HFFc6 (cell line): ENCODE data around the gene ABRACL. TPM values are rescaled to one million over a fixed set of nuclear protein-coding genes. Genes with fewer than 3 reads are reported as not detected.

Source experiments
- DNase-seq: peaks from one replicate; pipeline ENCODE4 v3.0.0-alpha.2; 2018
- H3K27ac Mint-ChIP-seq: 2 replicates; pipeline ENCODE4 v1.8.0; 2020; ENCODE audit warnings: mild to moderate bottlenecking, mixed read lengths
- H3K27me3 Mint-ChIP-seq: 2 replicates; pipeline ENCODE4 v1.8.0; 2021; ENCODE audit warnings: mild to moderate bottlenecking, moderate library complexity, mixed read lengths; ENCODE audit not compliant: insufficient read depth
- H3K36me3 Mint-ChIP-seq: 2 replicates; pipeline ENCODE4 v1.8.0; 2021; ENCODE audit warnings: low read depth, mixed read lengths
- H3K4me1 Mint-ChIP-seq: 2 replicates; pipeline ENCODE4 v1.8.0; 2020; ENCODE audit warnings: low read depth, mixed read lengths
- H3K4me3 Mint-ChIP-seq: 2 replicates; pipeline ENCODE4 v1.8.0; 2020; ENCODE audit warnings: mild to moderate bottlenecking, moderate library complexity, mixed read lengths
- H3K9me3 Mint-ChIP-seq: 2 replicates; pipeline ENCODE4 v1.8.0; 2020; ENCODE audit warnings: mild to moderate bottlenecking, mixed read lengths
- CTCF ChIP-seq: fragments of 200-600 bp; sonication (generic); IDR thresholded peaks from 2 replicates; pipeline ENCODE4 v1.5.0; 2021; ENCODE audit warnings: antibody characterized with exemption, mild to moderate bottlenecking
- total RNA-seq, 6 experiments: library from RNA; stranded (reverse); fragmentation: NEBNext Ultra II Directional; extraction: Animal tissue kit (Norgen Biotek cat#: 25700); gene quantifications; 2 replicates in 1 of 6; 3 replicates in 5 of 6; pipeline ENCODE4 v1.2.3, GENCODE V29; 2021

ABRACL gene
- total RNA-seq, 6 experiments from 2014 or later: 18.3 to 25.5 (median 22.4) TPM

GRCh38 chr6:139007428-139007827 is 21.1 kb upstream of the ABRACL start:
- TF ChIP-seq CTCF: no peak
- H3K27ac Mint-ChIP-seq: no peak overlapping the region
- H3K4me1 Mint-ChIP-seq: no peaks in the 10 kb centered on the region
- H3K27me3 Mint-ChIP-seq: peaks cover 2% of the 10 kb centered on the region
- DNase-seq: no peak
- no peaks in the 10 kb centered on the region for H3K9me3 Mint-ChIP-seq
- H3K4me3 Mint-ChIP-seq: no peak overlapping the region
- H3K36me3 Mint-ChIP-seq: no peaks in the 10 kb centered on the region

GRCh38 chr6:139008117-139008516 is 20.4 kb upstream of the ABRACL start:
- no peak for TF ChIP-seq CTCF
- no peaks in the 10 kb centered on the region for H3K36me3 Mint-ChIP-seq
- no peak overlapping the region for H3K27ac Mint-ChIP-seq
- no peaks in the 10 kb centered on the region for H3K9me3 Mint-ChIP-seq
- H3K4me3 Mint-ChIP-seq: no peak overlapping the region
- DNase-seq: no peak
- no peaks in the 10 kb centered on the region for H3K4me1 Mint-ChIP-seq
- H3K27me3 Mint-ChIP-seq: peaks cover 2% of the 10 kb centered on the region

GRCh38 chr6:139010674-139011073 is 17.9 kb upstream of the ABRACL start:
- Mint-ChIP-seq H3K4me3 (no peak overlapping the region), H3K27me3 (peaks cover 9% of the 10 kb centered on the region)
- TF ChIP-seq CTCF: no peak

DNA sequence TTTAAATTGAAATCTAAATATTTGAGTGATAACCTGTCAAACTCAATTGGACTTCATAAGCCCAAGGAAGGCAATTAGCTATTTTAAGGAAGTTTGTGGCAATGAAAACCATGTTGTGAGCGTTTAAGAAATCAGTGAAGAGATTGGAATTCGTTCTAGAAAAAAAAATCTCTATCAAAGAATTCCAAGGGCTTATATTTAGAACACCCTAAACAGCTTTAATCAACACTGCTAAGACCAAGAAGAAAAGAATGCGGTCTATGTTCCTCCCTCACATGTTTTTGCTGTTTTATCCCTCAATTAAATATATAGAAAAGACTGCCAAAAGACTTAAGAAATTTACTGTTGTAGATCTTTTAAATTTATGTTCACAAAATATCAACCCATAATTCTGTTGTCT is 16.6 kb upstream of the ABRACL start:
- H3K27me3 Mint-ChIP-seq: peaks cover 10% of the 10 kb centered on the region
- no peaks in the 10 kb centered on the region for H3K36me3 Mint-ChIP-seq
- H3K27ac Mint-ChIP-seq: no peak overlapping the region
- no peaks in the 10 kb centered on the region for H3K9me3 Mint-ChIP-seq
- DNase-seq: no peak
- no peak for TF ChIP-seq CTCF
- H3K4me3 Mint-ChIP-seq: no peak overlapping the region
- no peaks in the 10 kb centered on the region for H3K4me1 Mint-ChIP-seq

More at GRCh38 chr6:139010674-139011073, 17.9 kb upstream of the ABRACL start:
- no peaks in the 10 kb centered on the region for H3K9me3 Mint-ChIP-seq
- no peak overlapping the region for H3K27ac Mint-ChIP-seq
- DNase-seq: no peak
- H3K4me1 Mint-ChIP-seq: no peaks in the 10 kb centered on the region
- H3K36me3 Mint-ChIP-seq: no peaks in the 10 kb centered on the region

GRCh38 chr6:139013185-139013800 is 15.3 kb upstream of the ABRACL start:
- Mint-ChIP-seq H3K9me3 (no peaks in the 10 kb centered on the region), H3K4me3 (no peak overlapping the region), H3K27ac (no peak overlapping the region), H3K36me3 (no peaks in the 10 kb centered on the region), H3K4me1 (no peaks in the 10 kb centered on the region), H3K27me3 (peaks cover 12% of the 10 kb centered on the region)
- no peak for TF ChIP-seq CTCF
- no peak for DNase-seq
